ENCODE measurements around the gene ITPRIPL2.

DNA sequence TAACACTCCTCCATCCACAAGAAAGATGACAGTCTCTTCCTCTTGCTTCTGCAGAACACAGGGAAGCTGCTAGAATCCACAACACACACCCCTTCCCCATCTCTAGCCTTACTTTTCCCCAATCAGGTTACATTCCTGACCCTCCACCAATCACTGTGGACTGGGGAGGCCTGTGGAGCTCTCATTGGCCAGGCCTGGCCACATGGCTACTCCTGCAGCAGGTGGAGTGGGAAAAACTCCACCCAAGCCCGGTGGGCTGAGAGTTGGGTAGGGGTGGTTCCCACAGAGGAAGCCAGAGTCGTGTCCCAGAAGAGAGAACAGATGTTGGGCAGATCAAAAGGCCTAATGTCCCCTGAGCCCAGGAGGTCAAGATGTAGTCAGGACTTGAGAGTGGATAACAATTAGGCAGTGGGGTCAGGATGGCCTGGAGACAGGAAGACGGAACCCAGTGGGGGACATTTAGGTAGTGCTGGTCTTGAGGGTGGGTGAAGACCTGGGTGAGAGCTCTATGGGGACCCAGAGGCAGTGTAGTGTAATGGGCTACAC lies 24.3 kb upstream of the ITPRIPL2 start:
- TF ChIP-seq, protein P1, sequence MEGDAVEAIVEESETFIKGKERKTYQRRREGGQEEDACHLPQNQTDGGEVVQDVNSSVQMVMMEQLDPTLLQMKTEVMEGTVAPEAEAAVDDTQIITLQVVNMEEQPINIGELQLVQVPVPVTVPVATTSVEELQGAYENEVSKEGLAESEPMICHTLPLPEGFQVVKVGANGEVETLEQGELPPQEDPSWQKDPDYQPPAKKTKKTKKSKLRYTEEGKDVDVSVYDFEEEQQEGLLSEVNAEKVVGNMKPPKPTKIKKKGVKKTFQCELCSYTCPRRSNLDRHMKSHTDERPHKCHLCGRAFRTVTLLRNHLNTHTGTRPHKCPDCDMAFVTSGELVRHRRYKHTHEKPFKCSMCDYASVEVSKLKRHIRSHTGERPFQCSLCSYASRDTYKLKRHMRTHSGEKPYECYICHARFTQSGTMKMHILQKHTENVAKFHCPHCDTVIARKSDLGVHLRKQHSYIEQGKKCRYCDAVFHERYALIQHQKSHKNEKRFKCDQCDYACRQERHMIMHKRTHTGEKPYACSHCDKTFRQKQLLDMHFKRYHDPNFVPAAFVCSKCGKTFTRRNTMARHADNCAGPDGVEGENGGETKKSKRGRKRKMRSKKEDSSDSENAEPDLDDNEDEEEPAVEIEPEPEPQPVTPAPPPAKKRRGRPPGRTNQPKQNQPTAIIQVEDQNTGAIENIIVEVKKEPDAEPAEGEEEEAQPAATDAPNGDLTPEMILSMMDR (IDR thresholded peaks at IDR 0.05 in 8 of 11, conservative IDR thresholded peaks at IDR 0.05 in 3 of 11): no peak
- no peak for TF ChIP-seq POLR2A (IDR thresholded peaks at IDR 0.05)

All from spleen (tissue), 7 donors.